Mesenchymal stem cell (in vitro differentiated cells and primary cell): ENCODE measurements around the gene ADGRF4.

ENCODE experiments used
- DNase-seq: peaks from one replicate; pipeline ENCODE4 v3.0.0-alpha.2; 2013
- H2AFZ ChIP-seq: one replicate; pipeline ENCODE4 v1.6.1; 2013; ENCODE audit warnings: low read depth, mild to moderate bottlenecking, control low read depth, inconsistent platforms, low read length, moderate library complexity
- H2AK5ac ChIP-seq: 2 replicates; pipeline ENCODE4 v1.6.1; 2013; ENCODE audit warnings: low read length, moderate library complexity, mild to moderate bottlenecking, inconsistent platforms; ENCODE audit not compliant: severe bottlenecking
- H2BK120ac ChIP-seq: one replicate; pipeline ENCODE4 v1.6.1; 2013; ENCODE audit warnings: low read depth, mild to moderate bottlenecking, inconsistent platforms, low read length, moderate library complexity
- H2BK12ac ChIP-seq, 2 experiments: one replicate each; pipeline ENCODE4 v1.6.1; 2013; ENCODE audit warnings: inconsistent platforms in 2 of 2, low read length in 2 of 2, mild to moderate bottlenecking in 2 of 2, moderate library complexity in 2 of 2, control low read depth in 1 of 2
- H2BK15ac ChIP-seq: one replicate; pipeline ENCODE4 v1.6.1; 2013; ENCODE audit warnings: mild to moderate bottlenecking, low read depth, inconsistent platforms; ENCODE audit not compliant: poor library complexity, severe bottlenecking
- H2BK5ac ChIP-seq: 2 replicates; pipeline ENCODE4 v1.6.1; 2013; ENCODE audit warnings: low read depth, mild to moderate bottlenecking, low read length, control low read depth, inconsistent platforms; ENCODE audit not compliant: poor library complexity, severe bottlenecking
- H3K14ac ChIP-seq, 2 experiments: one replicate each; pipeline ENCODE4 v1.6.1; 2013; ENCODE audit warnings: inconsistent platforms in 2 of 2, low read length in 2 of 2, control low read depth in 1 of 2, mild to moderate bottlenecking in 1 of 2, moderate library complexity in 1 of 2
- H3K18ac ChIP-seq, 2 experiments: one replicate each; pipeline ENCODE4 v1.6.1; 2013; ENCODE audit warnings: inconsistent platforms in 2 of 2, low read length in 2 of 2, control low read depth in 1 of 2, low read depth in 1 of 2, mild to moderate bottlenecking in 1 of 2
- H3K23ac ChIP-seq, 2 experiments: one replicate each; pipeline ENCODE4 v1.6.1; 2013; ENCODE audit warnings: inconsistent platforms in 2 of 2, low read length in 2 of 2, mild to moderate bottlenecking in 2 of 2, moderate library complexity in 2 of 2, control low read depth in 1 of 2
- H3K27ac ChIP-seq: 2 replicates; pipeline ENCODE4 v1.5.1; 2013; ENCODE audit warnings: mild to moderate bottlenecking, moderate library complexity, low read length, control low read depth, inconsistent platforms; ENCODE audit not compliant: poor library complexity, severe bottlenecking
- H3K27me3 ChIP-seq, 2 experiments: 2 replicates each; pipeline versions ENCODE4 v1.6.1 to v1.7.0; 2013; ENCODE audit warnings: low read length in 2 of 2, mild to moderate bottlenecking in 2 of 2, moderate library complexity in 2 of 2, control low read depth in 1 of 2, inconsistent platforms in 1 of 2; ENCODE audit not compliant: control insufficient read depth in 1 of 2, insufficient read depth in 1 of 2
- H3K36me3 ChIP-seq, 2 experiments: 2 replicates each; pipeline versions ENCODE4 v1.6.1 to v1.7.0; 2013; ENCODE audit warnings: low read length in 2 of 2, control low read depth in 1 of 2, inconsistent platforms in 1 of 2, low read depth in 1 of 2, mild to moderate bottlenecking in 1 of 2; ENCODE audit not compliant: insufficient read depth in 2 of 2, control insufficient read depth in 1 of 2
- H3K4ac ChIP-seq, 2 experiments: one replicate each; pipeline ENCODE4 v1.6.1; 2013; ENCODE audit warnings: inconsistent platforms in 2 of 2, low read length in 2 of 2, mild to moderate bottlenecking in 2 of 2, moderate library complexity in 2 of 2, control low read depth in 1 of 2, low read depth in 1 of 2
- H3K4me1 ChIP-seq: 2 replicates; pipeline ENCODE4 v1.6.1; 2013; ENCODE audit warnings: low read depth, low read length, control low read depth; ENCODE audit not compliant: control insufficient read depth, insufficient read depth
- H3K4me2 ChIP-seq: 2 replicates; pipeline ENCODE4 v1.6.1; 2013; ENCODE audit warnings: low read length, mild to moderate bottlenecking, inconsistent platforms; ENCODE audit not compliant: poor library complexity, severe bottlenecking
- H3K4me3 ChIP-seq, 2 experiments: 2 replicates each; pipeline versions ENCODE4 v1.5.1 to v1.7.0; 2013; ENCODE audit warnings: low read length in 2 of 2, mild to moderate bottlenecking in 2 of 2, control low read depth in 1 of 2, low read depth in 1 of 2; ENCODE audit not compliant: insufficient read depth in 1 of 2
- H3K79me1 ChIP-seq: replicated peaks from 2 replicates; pipeline ENCODE4 v1.6.1; 2013; ENCODE audit warnings: mild to moderate bottlenecking, control low read depth, low read length, inconsistent platforms; ENCODE audit not compliant: poor library complexity, severe bottlenecking
- H3K9ac ChIP-seq: 2 replicates; pipeline ENCODE4 v1.7.0; 2013; ENCODE audit warnings: mild to moderate bottlenecking, low read length, moderate library complexity
- H3K9me3 ChIP-seq: 2 replicates; pipeline ENCODE4 v1.7.0; 2013; ENCODE audit warnings: mild to moderate bottlenecking, low read length; ENCODE audit not compliant: control insufficient read depth
- H4K8ac ChIP-seq: one replicate; pipeline ENCODE4 v1.6.1; 2013; ENCODE audit warnings: inconsistent platforms, mild to moderate bottlenecking, low read length, moderate library complexity
- H4K91ac ChIP-seq: one replicate; pipeline ENCODE4 v1.6.1; 2013; ENCODE audit warnings: mild to moderate bottlenecking, low read length, inconsistent platforms
- WGBS: methylation state at CpG from one replicate; pipeline ENCODE4 v1.1.7; 2013; ENCODE audit warnings: mixed read lengths; 5-methylcytosine and 5-hydroxymethylcytosine counted together

Gene ADGRF4

GRCh38 chr6:47686411-47686810 is 12.0 kb upstream of the ADGRF4 start:
- Histone ChIP-seq H3K23ac (no peak overlapping the region), H3K18ac (no peak overlapping the region), H3K4ac (no peak overlapping the region), H4K91ac (no peak overlapping the region), H3K27ac (no peak overlapping the region), H3K9me3 (no peaks in the 10 kb centered on the region), H2BK12ac (no peak overlapping the region), H2AFZ (no peak overlapping the region), H3K4me3 (no peak overlapping the region), H2BK5ac (no peak overlapping the region), H2BK15ac (no peak overlapping the region), H2AK5ac (no peak overlapping the region), H3K36me3 (no peaks in the 10 kb centered on the region), H3K4me2 (no peak overlapping the region), H4K8ac (no peak overlapping the region), H3K14ac (no peak overlapping the region), H3K27me3 (no peaks in the 10 kb centered on the region), H3K79me1 (no peaks in the 10 kb centered on the region), H2BK120ac (no peak overlapping the region), H3K9ac (no peak overlapping the region), H3K4me1 (no peaks in the 10 kb centered on the region)
- WGBS, result 67% methylated on average over 1 of the region's 1 CpG
- DNase-seq, result no peak

- Histone ChIP-seq H3K36me3 (no peaks in the 10 kb centered on the region), H2BK12ac (no peak overlapping the region), H3K27ac (no peak overlapping the region), H3K14ac (no peak overlapping the region), H3K4me1 (no peaks in the 10 kb centered on the region), H2AFZ (no peak overlapping the region), H2BK5ac (no peak overlapping the region), H2BK120ac (no peak overlapping the region), H3K4me3 (no peak overlapping the region), H3K18ac (no peak overlapping the region), H4K91ac (no peak overlapping the region), H3K9ac (no peak overlapping the region), H3K4me2 (no peak overlapping the region), H3K27me3 (no peaks in the 10 kb centered on the region), H2AK5ac (no peak overlapping the region), H3K9me3 (no peaks in the 10 kb centered on the region), H3K79me1 (no peaks in the 10 kb centered on the region), H3K23ac (no peak overlapping the region), H2BK15ac (no peak overlapping the region), H3K4ac (no peak overlapping the region), H4K8ac (no peak overlapping the region)
- DNase-seq, result no peak
- 98% methylated on average over 2 of the region's 2 CpGs for WGBS
Observed at GRCh38 chr6:47687432-47687831, 10.9 kb upstream of the ADGRF4 start.

GRCh38 chr6:47690214-47690613 is 8.2 kb upstream of the ADGRF4 start:
- Histone ChIP-seq H2AFZ (no peak overlapping the region), H3K4ac (no peak overlapping the region), H3K79me1 (no peaks in the 10 kb centered on the region), H3K4me2 (no peak overlapping the region), H3K27me3 (no peaks in the 10 kb centered on the region), H4K91ac (no peak overlapping the region), H3K4me3 (no peak overlapping the region), H3K36me3 (no peaks in the 10 kb centered on the region), H2BK120ac (no peak overlapping the region), H3K9me3 (no peaks in the 10 kb centered on the region), H2AK5ac (no peak overlapping the region), H3K27ac (no peak overlapping the region), H2BK15ac (no peak overlapping the region), H3K4me1 (no peaks in the 10 kb centered on the region), H3K9ac (no peak overlapping the region), H3K23ac (no peak overlapping the region), H4K8ac (no peak overlapping the region), H3K14ac (no peak overlapping the region), H2BK12ac (no peak overlapping the region), H2BK5ac (no peak overlapping the region), H3K18ac (no peak overlapping the region)
- no peak for DNase-seq
- whole genome bisulfite sequencing, result 77% methylated on average over 1 of the region's 2 CpGs

- H2BK15ac ChIP-seq, result no peak overlapping the region
- H3K27me3 ChIP-seq, result no peaks in the 10 kb centered on the region
- no peak overlapping the region for H3K27ac ChIP-seq
- no peak overlapping the region for H4K8ac ChIP-seq
- H4K91ac ChIP-seq, result no peak overlapping the region
- no peaks in the 10 kb centered on the region for H3K4me1 ChIP-seq
- no peak overlapping the region for H2AK5ac ChIP-seq
- H3K4ac ChIP-seq, result no peak overlapping the region
- H3K9me3 ChIP-seq, result no peaks in the 10 kb centered on the region
- no peak for DNase-seq
- H2BK5ac ChIP-seq, result no peak overlapping the region
- H3K18ac ChIP-seq, result no peak overlapping the region
- H2AFZ ChIP-seq, result no peak overlapping the region
- H3K79me1 ChIP-seq, result no peaks in the 10 kb centered on the region
- no peak overlapping the region for H3K9ac ChIP-seq
- no peak overlapping the region for H3K23ac ChIP-seq
- 65% methylated on average over 2 of the region's 2 CpGs for WGBS
- H3K4me3 ChIP-seq, result no peak overlapping the region
- H2BK12ac ChIP-seq, result no peak overlapping the region
- H3K14ac ChIP-seq, result no peak overlapping the region
- no peak overlapping the region for H3K4me2 ChIP-seq
- H2BK120ac ChIP-seq, result no peak overlapping the region
- no peaks in the 10 kb centered on the region for H3K36me3 ChIP-seq
Observed at GRCh38 chr6:47690791-47691190, 7.6 kb upstream of the ADGRF4 start.
